DMS 273 treated with DMSO at 0.1 percent for 48 hours (cell line): ENCODE data around the gene SLC5A12.

Source experiments
- DNase-seq: peaks from one replicate; lab custom pipeline; 2025; lab: John Stamatoyannopoulos, UW

The SLC5A12 gene

GRCh38 chr11:26721948-26722475 is at the start of gene SLC5A12:
Gene SLC5A12 (minus strand): TSS chr11:26722060. CDS start chr11:26721714, 346 bp downstream.
- no peak for DNase-seq

- no peak for DNase-seq
Observed at GRCh38 chr11:26769027-26769426, 47.2 kb upstream of the SLC5A12 start.

- no peak for DNase-seq
Observed at GRCh38 chr11:26767060-26767459, 45.2 kb upstream of the SLC5A12 start.

GRCh38 chr11:26765323-26765722 is 43.5 kb upstream of the SLC5A12 start:
- no peak for DNase-seq

- no peak for DNase-seq
Observed at GRCh38 chr11:26764825-26765224, 43.0 kb upstream of the SLC5A12 start.

GRCh38 chr11:26764315-26764714 is 42.5 kb upstream of the SLC5A12 start:
- DNase-seq = no peak

GRCh38 chr11:26762089-26762488 is 40.2 kb upstream of the SLC5A12 start:
- DNase-seq = no peak

GRCh38 chr11:26761361-26761809 is 39.5 kb upstream of the SLC5A12 start:
- no peak for DNase-seq

DNA sequence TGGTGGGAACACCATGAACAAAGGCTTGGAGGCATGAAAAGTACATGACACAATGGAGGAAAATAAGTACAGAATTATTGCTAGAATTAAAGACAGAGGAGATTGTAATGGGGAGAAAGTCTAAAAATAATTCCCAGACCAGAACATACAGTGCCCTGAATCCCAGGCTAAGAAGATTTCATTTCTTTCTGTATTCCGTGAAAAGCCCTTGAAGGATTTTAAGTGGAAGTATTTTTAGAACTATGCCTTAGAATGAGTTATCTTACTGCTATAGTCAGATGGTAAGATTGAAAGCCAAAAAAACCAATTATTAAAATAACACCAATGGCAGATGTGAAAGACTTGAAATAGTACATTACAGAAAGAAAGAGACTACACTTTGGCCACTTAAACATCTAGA is 36.1 kb upstream of the SLC5A12 start:
- DNase-seq = no peak

DNA sequence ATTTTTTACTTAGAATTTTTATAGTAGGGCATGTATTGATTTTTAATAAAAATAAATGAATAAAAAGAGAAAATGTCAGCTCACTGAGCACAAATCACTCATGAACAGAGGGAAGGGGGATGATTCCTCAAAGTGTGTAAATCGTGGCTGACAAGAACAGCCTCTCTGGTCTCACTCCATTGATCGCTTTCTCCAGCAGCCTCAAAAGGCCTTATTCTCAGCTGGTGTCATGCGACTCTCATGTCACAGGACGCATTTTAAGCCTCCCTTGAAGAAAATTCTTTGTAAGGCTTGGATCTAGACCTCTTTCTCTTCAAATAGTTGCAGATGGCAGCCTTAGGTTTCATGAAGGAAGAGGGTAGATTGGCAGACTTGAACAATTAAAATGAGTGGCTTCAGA is 33.9 kb upstream of the SLC5A12 start:
- DNase-seq = no peak

- peak; percentile 9 for DNase-seq
Observed at GRCh38 chr11:26753723-26754504, 32.1 kb upstream of the SLC5A12 start.

DNA sequence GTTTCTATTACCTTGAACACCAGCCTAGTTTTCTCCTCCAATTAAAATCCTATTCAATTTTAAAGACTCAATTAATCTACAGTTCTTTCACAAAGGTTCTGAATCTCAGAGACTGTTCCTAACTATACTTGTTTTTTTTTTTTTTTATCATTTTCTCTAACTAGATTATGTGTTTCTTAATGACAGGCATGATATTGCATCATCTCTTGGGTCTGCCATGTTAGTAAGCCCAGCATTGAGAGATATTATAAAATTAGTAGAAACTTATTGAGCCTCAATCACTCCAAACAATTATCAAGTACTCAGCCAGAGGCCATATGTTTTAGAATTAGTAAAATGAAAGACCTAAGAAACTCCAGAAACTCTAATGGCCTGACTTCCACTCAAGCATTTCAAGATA is 28.1 kb upstream of the SLC5A12 start:
- DNase-seq = no peak

- no peak for DNase-seq
Observed at GRCh38 chr11:26743622-26744021, 21.8 kb upstream of the SLC5A12 start.

DNA sequence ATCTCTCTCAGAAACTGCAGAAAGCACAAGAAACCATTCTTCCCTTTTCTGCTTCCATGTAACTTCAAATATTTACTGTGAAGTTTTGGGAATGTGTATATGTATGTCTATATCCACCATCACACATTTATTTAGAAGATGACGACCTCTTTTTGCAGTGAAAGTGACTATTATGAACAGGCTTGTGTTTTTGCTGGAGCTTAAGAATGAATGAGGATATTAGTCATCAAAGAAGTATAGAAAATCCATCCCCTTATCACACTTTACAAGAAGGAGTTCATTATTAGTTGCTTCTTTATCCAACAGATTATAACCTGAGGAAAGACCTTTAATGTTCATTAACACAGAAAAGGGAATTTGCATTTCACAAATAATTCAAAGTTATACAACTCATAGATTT is 21.1 kb upstream of the SLC5A12 start:
- no peak for DNase-seq

DNA sequence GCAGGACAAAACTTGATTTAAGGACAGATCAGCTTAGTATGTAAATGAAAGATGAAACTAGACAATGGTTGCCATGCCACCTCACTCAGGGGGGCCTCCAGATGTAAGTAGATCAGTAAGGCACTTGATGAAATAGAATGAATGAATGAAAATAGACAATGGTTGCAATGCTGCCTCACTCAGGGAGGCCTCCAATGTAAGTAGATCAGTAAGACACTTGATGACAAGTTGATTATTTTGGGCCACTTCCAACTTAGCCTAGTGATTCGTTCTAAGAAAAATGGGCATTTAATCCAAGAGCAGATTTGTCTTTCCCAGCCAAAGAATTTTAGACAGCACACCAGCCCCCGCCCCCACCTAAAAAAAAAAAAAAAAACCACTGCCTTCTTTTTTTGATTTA is 19.2 kb upstream of the SLC5A12 start:
- DNase-seq = no peak

GRCh38 chr11:26739366-26740073 is 17.7 kb upstream of the SLC5A12 start:
- DNase-seq = no peak

GRCh38 chr11:26734691-26735090 is 12.8 kb upstream of the SLC5A12 start:
- DNase-seq = no peak

- DNase-seq = no peak
Observed at GRCh38 chr11:26731084-26731456, 9.2 kb upstream of the SLC5A12 start.

- DNase-seq = no peak
Observed at GRCh38 chr11:26730414-26731083, 8.7 kb upstream of the SLC5A12 start.

- no peak for DNase-seq
Observed at GRCh38 chr11:26729284-26729683, 7.4 kb upstream of the SLC5A12 start.

DNA sequence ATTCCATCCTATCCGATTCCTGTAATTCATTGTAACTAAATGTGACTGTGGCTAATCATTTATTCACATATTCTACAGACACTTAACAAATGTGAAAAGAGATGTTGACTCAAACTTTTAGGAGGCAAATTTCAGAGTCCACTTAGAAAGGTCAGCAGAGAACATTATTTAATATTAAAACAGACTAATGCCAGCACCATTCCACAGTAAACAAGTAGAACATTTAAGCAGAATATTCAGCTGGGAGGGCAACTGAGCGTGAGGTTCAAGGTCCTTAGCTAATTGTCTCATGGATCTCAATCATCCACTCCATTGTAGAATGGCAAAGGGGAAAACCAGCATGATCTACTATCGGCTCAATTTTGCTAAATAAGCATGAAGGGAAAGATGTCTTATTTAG is 5.1 kb upstream of the SLC5A12 start:
- no peak for DNase-seq

DNA sequence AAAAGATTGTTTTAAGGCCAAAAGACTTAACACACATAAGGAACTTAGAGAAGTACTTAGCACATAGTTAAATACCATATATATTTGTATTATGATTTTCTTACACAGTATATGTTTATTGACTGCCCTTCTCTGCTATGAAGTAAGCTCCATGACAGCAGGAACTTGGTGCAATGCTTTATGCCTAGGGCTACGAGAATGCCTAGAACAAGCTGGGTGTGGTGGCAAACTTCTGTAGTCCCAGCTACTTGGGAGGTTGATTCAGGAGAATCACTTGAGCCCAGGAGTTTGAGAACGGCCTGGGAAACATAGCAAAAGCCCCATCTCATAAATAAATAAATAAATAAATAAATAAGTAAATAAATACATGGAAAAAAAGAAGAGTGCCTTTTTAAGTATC is 1.9 kb downstream of the SLC5A12 start:
- no peak for DNase-seq
